ENCODE results near the gene ZNF33B. TPM values are rescaled to one million over a fixed set of nuclear protein-coding genes. Genes with fewer than 3 reads are reported as not detected.

ZNF33B gene
- total RNA-seq, 1 experiment from 2014 or later, result 39.6 TPM

- H3K9me3 Mint-ChIP-seq, result peaks cover 26 to 37% of the 10 kb centered on the region in 2 experiments
Measured at GRCh38 chr10:42553064-42553407, 85.3 kb downstream of the ZNF33B start.

More at GRCh38 chr10:42553064-42553407, 85.3 kb downstream of the ZNF33B start:
- no peak overlapping the region for H3K18ac ChIP-seq (ENCODE audit: insufficient read length, low read depth, low read length)
- H3K79me1 ChIP-seq (ENCODE audit: insufficient read depth, low read depth, low read length, poor library complexity, severe bottlenecking), result no peaks in the 10 kb centered on the region
- H3K9ac ChIP-seq (ENCODE audit: extremely low read depth, insufficient read length, low read length), result no peak overlapping the region
- H3K9me3 ChIP-seq (ENCODE audit: control insufficient read depth, low read depth, low read length), result no peaks in the 10 kb centered on the region
- no peak overlapping the region for H3K14ac ChIP-seq (ENCODE audit: insufficient read depth, low read length)
- Mint-ChIP-seq H3K36me3 (ENCODE audit: insufficient read depth in 1 of 3, low read depth in 3 of 3) (peaks cover 20 to 31% (median 30%) of the 10 kb centered on the region in 3 experiments), H3K4me3 (peak overlapping the region; percentile 91 to 93), H3K27me3 (ENCODE audit: low read depth) (peaks cover 20% of the 10 kb centered on the region), H3K27ac (no peak overlapping the region), H3K4me1 (peaks cover 11% of the 10 kb centered on the region in 2 experiments)
- no peak overlapping the region for H3T11ph ChIP-seq (ENCODE audit: low read length)
- no peak overlapping the region for H3K27ac ChIP-seq (ENCODE audit: insufficient read length, low read depth, low read length)
- peak overlapping the region; percentile 65 for H3K4me2 ChIP-seq (ENCODE audit: insufficient read depth, insufficient read length, low read length)
- no peak overlapping the region for H4K5ac ChIP-seq (ENCODE audit: insufficient read length, low read depth, low read length)
- no peak overlapping the region for H2AFZ ChIP-seq (ENCODE audit: low read length)
- no peak overlapping the region for H3K4ac ChIP-seq (ENCODE audit: low read depth, low read length)
- no peaks in the 10 kb centered on the region for H4K20me1 ChIP-seq (ENCODE audit: control insufficient read depth, insufficient read depth, insufficient read length)
- no peak overlapping the region for H2BK15ac ChIP-seq (ENCODE audit: low read depth, low read length)
- no peak overlapping the region for H2BK20ac ChIP-seq (ENCODE audit: low read depth, low read length, poor library complexity, severe bottlenecking)
- DNase-seq, result no peak
- peaks cover 9% of the 10 kb centered on the region for H3K23me2 ChIP-seq (ENCODE audit: insufficient read length, low read depth, low read length, poor library complexity, severe bottlenecking)
- H3K56ac ChIP-seq (ENCODE audit: insufficient read length, low read depth, low read length), result no peak overlapping the region
- no peak overlapping the region for H2BK120ac ChIP-seq (ENCODE audit: low read depth, low read length, poor library complexity, severe bottlenecking)
- H3K27me3 ChIP-seq (ENCODE audit: insufficient read depth, low read length), result no peaks in the 10 kb centered on the region
- no peak overlapping the region for H4K91ac ChIP-seq (ENCODE audit: insufficient read length, low read depth, low read length)
- no peak overlapping the region for H2AK5ac ChIP-seq (ENCODE audit: insufficient read length, low read length)
- H3K23ac ChIP-seq (ENCODE audit: insufficient read length, low read depth, low read length), result no peak overlapping the region
- no peaks in the 10 kb centered on the region; the same call in 1 of the 2 replicates for H3K4me1 ChIP-seq (ENCODE audit: insufficient read depth, low read length)
- H3K79me2 ChIP-seq (ENCODE audit: insufficient read depth, low read length), result no peaks in the 10 kb centered on the region
- no CpG with 5 or more reads among the region's 14 CpGs for WGBS (ENCODE audit: extremely low coverage, insufficient read length, low lambda C conversion rate)
- TF ChIP-seq CTCF (conservative IDR thresholded peaks at IDR 0.05), result no peak
- H2BK12ac ChIP-seq (ENCODE audit: insufficient read length, low read depth, low read length), result no peak overlapping the region
- H2BK5ac ChIP-seq (ENCODE audit: insufficient read length, low read length), result no peak overlapping the region
- H4K8ac ChIP-seq (replicated peaks; ENCODE audit: insufficient read length, low read depth, low read length), result no peak overlapping the region

Data from H9 (cell line).